ENCODE measurements around the gene TSPAN17. TPM values are rescaled to one million over a fixed set of nuclear protein-coding genes. Genes with fewer than 3 reads are reported as not detected.
A peak's percentile ranks its signal among the peaks of the same experiment; 100 is the strongest.

Gene TSPAN17
- total RNA-seq, 1 donor from 2014 or later = 38.5 TPM

GRCh38 chr5:176660530-176660859 lies 13.2 kb downstream of the TSPAN17 start:
- DNase-seq (ENCODE audit: low read depth) = no peak

- DNase-seq (ENCODE audit: low read depth) = peak; percentile 33
Measured at GRCh38 chr5:176660860-176661641, 13.8 kb downstream of the TSPAN17 start.

- no peak for DNase-seq (ENCODE audit: low read depth)
Measured at GRCh38 chr5:176661676-176662075, 14.4 kb downstream of the TSPAN17 start.

- DNase-seq (ENCODE audit: low read depth) = no peak
Measured at GRCh38 chr5:176662371-176663333, 15.4 kb downstream of the TSPAN17 start.

GRCh38 chr5:176663566-176663965 lies 16.3 kb downstream of the TSPAN17 start:
- DNase-seq (ENCODE audit: low read depth) = no peak

- no peak for DNase-seq (ENCODE audit: low read depth)
Measured at GRCh38 chr5:176664479-176664878, 17.2 kb downstream of the TSPAN17 start.

- DNase-seq (ENCODE audit: low read depth) = no peak
Measured at GRCh38 chr5:176664886-176665285, 17.6 kb downstream of the TSPAN17 start.

GRCh38 chr5:176665517-176665916 lies 18.2 kb downstream of the TSPAN17 start:
- no peak for DNase-seq (ENCODE audit: low read depth)

GRCh38 chr5:176667637-176668036 lies 20.4 kb downstream of the TSPAN17 start:
- no peak for DNase-seq (ENCODE audit: low read depth)

GRCh38 chr5:176670449-176670848 lies 23.2 kb downstream of the TSPAN17 start:
- DNase-seq (ENCODE audit: low read depth) = no peak

GRCh38 chr5:176671399-176671798 lies 24.1 kb downstream of the TSPAN17 start:
- no peak for DNase-seq (ENCODE audit: low read depth)

- no peak for DNase-seq (ENCODE audit: low read depth)
Measured at GRCh38 chr5:176671890-176672747, 24.8 kb downstream of the TSPAN17 start.

- DNase-seq (ENCODE audit: low read depth) = no peak
Measured at GRCh38 chr5:176673651-176674583, 26.6 kb downstream of the TSPAN17 start.

GRCh38 chr5:176674799-176675198 lies 27.5 kb downstream of the TSPAN17 start:
- DNase-seq (ENCODE audit: low read depth) = no peak

GRCh38 chr5:176675676-176676360 lies 28.5 kb downstream of the TSPAN17 start:
- peak; percentile 35 for DNase-seq (ENCODE audit: low read depth)

GRCh38 chr5:176676361-176676824 lies 29.1 kb downstream of the TSPAN17 start:
- no peak for DNase-seq (ENCODE audit: low read depth)

- DNase-seq (ENCODE audit: low read depth) = no peak
Measured at GRCh38 chr5:176677209-176677939, 30.1 kb downstream of the TSPAN17 start.

GRCh38 chr5:176678584-176678983 lies 31.3 kb downstream of the TSPAN17 start:
- no peak for DNase-seq (ENCODE audit: low read depth)

Measured in renal cortical epithelial cell (primary cell).